Measurements from ENCODE around the gene HTR7.

HTR7 gene

GRCh38 chr10:90740265-90740664 lies 117.6 kb downstream of the HTR7 start:
- no peak for DNase-seq (ENCODE audit: low read depth)

- DNase-seq (ENCODE audit: low read depth): no peak
These were observed 119.0 kb downstream of the HTR7 start for GRCh38 chr10:90738885-90739284.

GRCh38 chr10:90734415-90734814 lies 123.4 kb downstream of the HTR7 start:
- DNase-seq (ENCODE audit: low read depth): no peak

GRCh38 chr10:90732581-90732980 lies 125.3 kb downstream of the HTR7 start:
- DNase-seq (ENCODE audit: low read depth): no peak

GRCh38 chr10:90723416-90724068 lies 134.3 kb downstream of the HTR7 start:
- DNase-seq (ENCODE audit: low read depth): no peak

- DNase-seq (ENCODE audit: low read depth): no peak
These were observed 135.0 kb downstream of the HTR7 start for GRCh38 chr10:90722832-90723231.

GRCh38 chr10:90718182-90718581 lies 139.7 kb downstream of the HTR7 start:
- no peak for DNase-seq (ENCODE audit: low read depth)

GRCh38 chr10:90712529-90712928 lies 145.3 kb downstream of the HTR7 start:
- DNase-seq (ENCODE audit: low read depth): no peak

- DNase-seq (ENCODE audit: low read depth): no peak
These were observed 148.1 kb downstream of the HTR7 start for GRCh38 chr10:90709727-90710126.

- no peak for DNase-seq (ENCODE audit: low read depth)
These were observed 150.2 kb downstream of the HTR7 start for GRCh38 chr10:90707657-90708056.

GRCh38 chr10:90701428-90701827 lies 156.4 kb downstream of the HTR7 start:
- DNase-seq (ENCODE audit: low read depth): no peak

- no peak for DNase-seq (ENCODE audit: low read depth)
These were observed 161.7 kb downstream of the HTR7 start for GRCh38 chr10:90695915-90696676.

Data from fibroblast of gingiva (primary cell).